CD4-positive, alpha-beta T cell treated with Interleukin-15 for 4 hours (primary cell): ENCODE data around the gene SIRPB2.

Experiments
- DNase-seq: peaks from one replicate; pipeline ENCODE4 v3.0.0-alpha.2; 2020; ENCODE audit warnings: low spot score

The SIRPB2 gene

DNA sequence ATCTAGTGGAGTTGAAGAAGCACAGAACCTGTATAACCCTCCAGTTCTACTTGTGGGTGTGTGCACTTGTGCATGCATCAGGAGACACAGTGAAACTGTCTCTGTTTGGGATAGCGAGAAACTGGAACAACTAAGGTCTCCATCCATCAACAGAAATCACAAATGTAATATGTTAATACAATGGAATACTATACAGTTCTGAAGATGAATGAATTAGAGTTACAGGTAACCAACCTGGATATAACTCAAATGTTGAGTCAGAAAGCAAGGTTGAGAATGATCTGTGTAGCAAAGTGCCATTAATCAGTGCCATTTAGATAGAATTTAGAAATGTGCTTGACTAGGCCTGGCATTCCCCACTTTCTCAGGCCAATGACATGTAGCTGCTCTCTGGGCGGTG is 20.0 kb downstream of the SIRPB2 start:
- no peak for DNase-seq

- no peak for DNase-seq
These were observed 21.2 kb downstream of the SIRPB2 start for GRCh38 chr20:1469925-1470571.

DNA sequence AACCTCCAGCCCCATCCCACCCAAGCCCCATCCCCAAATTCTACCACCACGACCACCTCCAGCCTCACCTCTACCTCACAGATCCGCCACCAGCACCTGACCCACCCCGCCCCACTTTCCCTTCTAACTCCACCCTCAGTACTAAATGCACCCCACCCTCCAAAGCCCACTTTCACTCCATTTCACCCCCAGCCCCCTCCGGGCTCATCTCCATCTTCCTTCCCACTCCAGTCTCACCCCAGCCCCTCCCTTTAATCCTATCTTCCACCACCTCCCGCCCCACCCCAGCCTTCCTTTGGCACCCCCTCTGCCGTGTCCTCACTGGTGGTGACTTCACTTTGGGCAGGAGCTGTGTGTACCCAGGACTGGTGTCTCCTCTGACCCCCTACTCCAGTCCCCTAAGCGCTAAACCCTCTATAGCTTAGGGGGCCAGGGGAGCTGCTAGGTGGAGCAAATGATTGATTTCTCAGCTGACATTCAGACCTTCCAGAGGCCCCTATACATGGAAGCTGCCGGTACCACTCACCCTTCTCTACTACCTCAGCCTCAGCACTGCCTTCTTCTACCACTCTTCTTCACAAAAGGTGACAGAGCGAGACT is 21.8 kb downstream of the SIRPB2 start:
- DNase-seq = no peak

- no peak for DNase-seq
These were observed 23.0 kb downstream of the SIRPB2 start for GRCh38 chr20:1468117-1468624.

DNA sequence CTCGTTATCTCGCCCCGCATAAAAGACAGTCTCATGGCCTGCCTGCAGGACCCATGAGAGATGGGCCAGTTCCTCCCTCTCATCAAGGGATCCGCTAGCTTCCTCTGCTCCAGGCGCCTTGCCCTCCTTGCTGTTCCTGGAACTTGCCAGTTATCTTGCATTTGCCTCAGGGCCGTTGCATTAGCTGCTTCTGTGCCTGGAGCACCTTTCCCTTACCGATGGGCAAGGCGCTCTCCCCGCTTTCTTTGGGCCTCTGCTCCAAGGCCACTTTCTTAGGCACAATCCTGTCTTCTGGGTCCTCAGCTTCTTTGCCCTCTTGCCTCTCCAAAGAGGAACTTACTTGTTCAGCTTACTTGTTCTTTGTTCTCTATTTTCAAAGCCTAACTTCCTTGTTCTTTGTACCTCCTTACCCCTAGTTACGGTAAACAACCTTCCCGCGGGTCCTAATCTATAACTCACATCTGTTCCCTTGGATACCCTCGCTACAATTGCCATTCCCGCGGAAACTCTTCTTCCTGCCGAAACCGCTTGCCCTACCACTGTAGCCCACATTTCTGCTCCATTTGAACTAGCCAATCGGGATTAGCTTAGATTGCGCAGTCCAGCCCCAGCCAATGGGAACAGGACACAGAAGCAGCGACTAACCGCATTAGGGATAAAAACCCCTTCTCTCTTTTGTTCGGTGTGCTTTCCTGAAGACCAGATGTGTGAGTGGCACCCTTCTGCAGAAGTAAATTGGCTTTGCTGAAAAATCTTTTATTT is 23.7 kb downstream of the SIRPB2 start:
- DNase-seq = no peak

DNA sequence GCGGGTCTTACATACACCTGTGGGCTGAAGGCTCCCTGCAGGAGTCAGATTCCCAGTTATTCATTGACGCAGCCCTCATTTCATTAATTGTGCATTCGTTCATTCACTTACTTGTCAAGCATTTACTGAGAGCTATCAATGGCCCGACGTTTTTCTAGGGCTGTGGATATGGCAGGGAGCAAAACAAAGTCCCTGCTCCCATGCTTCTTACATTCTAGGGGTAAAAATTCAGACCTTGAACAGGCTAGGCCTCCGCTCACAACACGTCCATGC is 24.2 kb downstream of the SIRPB2 start:
- DNase-seq = no peak

DNA sequence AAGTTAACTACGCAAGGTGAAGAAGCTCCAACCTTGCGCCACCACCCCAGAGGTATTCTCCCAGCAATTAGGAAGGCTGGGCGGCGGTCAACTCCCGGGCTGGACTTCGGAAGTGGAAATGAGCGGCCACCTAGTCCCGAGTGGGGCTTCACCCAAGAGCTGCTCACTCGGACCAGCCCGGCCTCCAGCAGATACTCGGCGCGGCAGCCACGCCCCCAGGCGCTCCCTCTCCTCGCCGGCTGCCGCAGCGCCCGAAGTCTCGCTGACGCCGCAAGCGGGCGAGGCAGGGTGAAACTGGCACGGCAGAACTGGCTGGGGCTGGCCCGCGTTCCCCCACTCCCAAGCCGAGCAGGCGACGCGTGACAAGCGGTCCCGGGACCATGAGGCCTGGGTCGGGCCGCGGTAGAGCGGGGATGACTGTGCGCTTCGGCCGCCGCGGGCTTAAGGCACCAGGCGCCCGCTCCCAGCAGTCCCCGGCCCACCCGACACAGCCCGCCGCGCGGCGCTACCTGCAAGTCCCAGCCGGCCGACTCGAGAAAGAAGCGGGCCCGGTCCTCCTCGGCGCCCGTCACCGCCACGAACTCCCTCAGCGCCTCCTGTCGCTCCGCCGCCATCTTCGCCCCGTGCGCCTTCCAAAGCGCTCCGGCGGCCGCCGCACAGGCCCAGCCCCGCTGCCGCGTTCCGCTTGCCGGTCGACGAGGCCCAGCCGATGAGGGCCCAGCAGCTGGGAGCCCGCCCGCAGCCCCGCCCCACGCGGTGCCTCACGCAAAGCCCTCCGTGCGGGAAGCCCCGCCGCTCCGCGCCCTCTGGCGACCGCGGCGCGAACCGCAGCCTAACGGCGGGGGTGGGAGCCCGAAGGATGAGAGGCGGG is 24.8 kb downstream of the SIRPB2 start, which contains the start of gene NSFL1C:
Gene NSFL1C (minus strand): TSS at position 639 of the 871 bp plus-strand sequence. CDS start 25 bp downstream, at position 614.
- peak; percentile 97 for DNase-seq

DNA sequence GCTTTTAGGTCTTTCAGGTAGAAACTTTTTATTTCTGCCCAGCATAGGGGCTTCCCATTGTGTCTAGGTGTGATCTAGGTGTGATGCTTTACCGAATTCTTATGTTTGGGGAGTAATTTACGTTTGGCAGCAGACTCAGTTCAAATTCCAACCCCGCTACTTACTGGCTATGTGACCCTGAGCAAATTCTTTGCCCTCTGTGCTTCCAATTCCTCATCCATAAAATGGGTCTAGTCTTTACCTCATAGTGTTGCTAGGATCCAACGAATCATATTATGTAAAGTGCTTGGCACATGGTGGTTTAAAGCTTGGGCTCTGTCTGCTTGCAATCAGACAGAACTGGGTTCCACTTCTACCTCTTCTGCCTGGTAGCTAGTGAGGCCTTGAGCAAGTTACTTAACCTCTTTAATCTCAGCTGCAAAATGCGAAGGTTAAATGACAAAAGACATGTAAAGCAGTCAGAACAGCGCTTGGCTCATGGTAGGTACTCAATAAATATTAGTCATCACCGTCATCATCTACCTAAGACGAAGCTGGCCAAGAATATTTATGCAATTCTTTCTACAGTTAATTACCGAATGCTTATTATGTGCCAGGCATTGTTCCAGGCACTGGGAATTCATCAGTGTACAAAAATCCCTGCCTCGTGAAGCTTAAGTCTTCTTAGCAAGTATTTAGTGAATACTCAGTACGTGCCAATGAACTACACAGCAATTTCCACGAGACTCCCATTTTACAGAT is 25.6 kb downstream of the SIRPB2 start:
- no peak for DNase-seq

DNA sequence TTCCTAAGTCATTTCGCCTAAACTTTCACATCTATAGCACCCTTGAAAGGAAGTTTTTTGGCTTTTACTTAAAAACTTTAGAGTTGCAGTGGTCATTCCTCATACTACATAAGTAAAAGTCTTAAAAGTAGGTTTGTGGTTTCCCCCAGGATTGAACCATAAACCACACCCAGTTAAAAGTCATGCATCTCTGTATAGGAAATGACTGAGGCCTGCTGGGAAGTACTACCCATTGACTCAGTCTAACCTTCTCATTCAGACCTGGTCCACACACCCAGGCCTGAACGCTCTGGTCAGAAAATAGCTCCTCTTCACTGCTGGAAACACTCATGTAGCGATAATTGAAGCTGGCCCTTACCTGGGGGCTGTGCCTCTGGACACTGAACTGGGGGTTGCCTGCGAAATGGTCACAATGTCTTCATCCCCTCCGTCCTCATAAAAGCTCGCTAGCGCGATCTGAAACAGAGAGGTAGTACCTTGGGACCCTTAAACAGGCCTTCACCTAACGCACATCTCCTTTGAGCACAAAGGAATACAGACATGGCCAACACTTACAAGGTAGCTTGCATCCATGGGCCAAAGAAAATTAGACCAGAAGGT is 27.1 kb downstream of the SIRPB2 start:
- no peak for DNase-seq

- no peak for DNase-seq
These were observed 28.4 kb downstream of the SIRPB2 start for GRCh38 chr20:1462834-1463233.

DNA sequence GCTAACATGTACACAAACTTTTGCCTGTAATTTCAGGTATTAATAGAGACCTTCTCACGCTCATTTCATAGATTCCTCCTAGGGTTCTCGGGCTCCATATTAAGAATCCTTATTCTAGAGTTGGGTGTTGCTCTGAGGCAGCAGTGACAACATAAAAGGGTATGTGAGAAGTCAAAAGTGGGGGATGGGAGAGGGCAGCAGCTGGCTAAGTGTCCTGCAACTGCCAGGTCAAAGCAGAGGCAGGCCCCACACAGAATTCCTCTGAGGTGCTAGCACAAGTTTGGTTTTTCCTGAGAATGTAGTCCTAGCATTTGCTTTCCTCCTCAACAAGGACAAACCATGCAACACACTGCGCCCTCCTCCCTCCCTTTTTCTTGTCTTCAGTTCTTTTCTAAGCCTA is 29.2 kb downstream of the SIRPB2 start:
- no peak for DNase-seq

DNA sequence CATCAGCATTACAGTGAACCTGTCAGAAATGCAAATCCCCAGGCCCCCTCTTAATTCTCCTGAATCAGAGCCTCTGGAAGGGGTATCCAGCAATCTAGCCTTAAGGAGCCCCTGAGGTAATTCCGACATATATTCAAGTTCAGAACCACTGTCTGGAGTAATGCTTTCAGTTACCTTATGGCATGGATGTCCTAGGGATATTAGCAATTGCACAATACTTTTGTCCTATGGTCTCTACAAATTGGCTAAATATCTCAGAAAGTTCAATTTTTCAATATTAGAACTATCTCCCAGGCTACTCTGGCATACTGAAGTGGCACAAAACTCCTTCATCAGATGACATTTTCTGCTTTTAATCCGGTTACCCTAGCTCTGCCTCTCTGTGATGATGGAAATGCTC is 30.9 kb downstream of the SIRPB2 start:
- no peak for DNase-seq

DNA sequence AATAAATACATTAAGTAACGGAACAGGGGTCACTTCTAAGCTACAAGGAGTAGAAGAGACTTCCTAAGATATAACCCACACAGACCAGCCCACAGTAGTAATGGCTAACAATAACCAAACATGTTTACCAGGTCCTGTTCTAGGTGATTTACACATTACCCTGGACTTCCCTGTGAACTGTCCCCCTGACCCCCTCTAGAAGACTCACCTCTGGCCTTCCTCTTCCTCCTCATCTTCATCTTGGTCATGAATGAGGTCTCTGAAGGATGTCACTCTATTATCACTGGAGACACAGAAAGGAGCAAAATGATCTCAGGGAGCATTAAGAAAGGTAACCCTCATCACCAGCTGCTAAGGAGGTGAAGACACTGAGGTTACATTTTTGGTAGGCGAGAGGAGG is 33.2 kb downstream of the SIRPB2 start:
- DNase-seq = no peak

GRCh38 chr20:1456300-1456699 is 34.9 kb downstream of the SIRPB2 start:
- no peak for DNase-seq

GRCh38 chr20:1450926-1451491 is 40.2 kb downstream of the SIRPB2 start:
- DNase-seq = no peak

- DNase-seq = no peak
These were observed 41.9 kb downstream of the SIRPB2 start for GRCh38 chr20:1449370-1449769.

DNA sequence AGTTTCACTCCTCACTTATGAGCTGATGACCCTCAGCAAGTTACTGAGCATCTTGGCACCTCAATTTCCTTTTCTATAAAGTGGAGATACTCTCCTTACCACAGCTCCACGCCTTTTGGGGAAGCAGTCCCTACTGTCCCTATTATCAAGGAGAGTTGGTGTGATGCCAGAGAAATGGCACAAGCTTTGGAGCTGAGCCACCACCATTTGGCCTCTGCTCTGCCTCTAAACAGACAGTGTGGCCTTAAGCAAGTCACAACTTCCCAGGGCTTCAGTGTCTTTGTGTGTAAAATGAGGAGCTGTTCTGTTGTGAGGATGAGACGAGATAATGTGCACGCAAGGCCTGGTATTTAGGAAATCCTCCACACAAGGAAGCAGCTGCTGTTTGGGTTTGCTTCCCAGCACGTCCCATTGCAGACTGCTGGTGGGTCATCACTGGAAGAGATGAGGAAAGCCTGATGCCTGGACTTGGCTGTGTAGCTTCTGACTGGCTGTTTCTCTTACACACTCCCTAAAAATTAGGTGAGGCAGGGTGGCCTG is 43.1 kb downstream of the SIRPB2 start:
- no peak for DNase-seq

GRCh38 chr20:1446536-1446935 is 44.7 kb downstream of the SIRPB2 start:
- DNase-seq = no peak

GRCh38 chr20:1443085-1443484 is 48.1 kb downstream of the SIRPB2 start:
- no peak for DNase-seq

- no peak for DNase-seq
These were observed 48.9 kb downstream of the SIRPB2 start for GRCh38 chr20:1442304-1442703.

- no peak for DNase-seq
These were observed 50.1 kb downstream of the SIRPB2 start for GRCh38 chr20:1441133-1441532.
